SK-N-SH treated with all-trans-retinoic acid at 6 μM for 48 hours (cell line): ENCODE results near the gene MYOCOS.

Source experiments
- ATAC-seq: fragments of 200-7000 bp; cut with Tn5 transposase; 3 replicates; pipeline ENCODE4 v1.9.1; 2020; ENCODE audit warnings: mild to moderate bottlenecking, moderate library complexity
- ARNTL ChIP-seq: fragments of 450-650 bp; formaldehyde crosslinking; IDR thresholded peaks from 2 replicates; pipeline ENCODE4 v1.5.0; 2020; ENCODE audit warnings: low read depth, mild to moderate bottlenecking, moderate library complexity, borderline replicate concordance
- BACH2 ChIP-seq: fragments of 250-450 bp; sonication (Bioruptor Pico); IDR thresholded peaks from 2 replicates; pipeline ENCODE4 v1.9.0; 2021; ENCODE audit warnings: mild to moderate bottlenecking, borderline replicate concordance
- CREB5 ChIP-seq: fragments of 250-450 bp; sonication (Bioruptor Pico); IDR thresholded peaks from 2 replicates; pipeline ENCODE4 v1.5.1; 2020; ENCODE audit warnings: low read depth, mild to moderate bottlenecking, moderate library complexity
- CSDC2 ChIP-seq: fragments of 250-450 bp; sonication (Bioruptor Pico); IDR thresholded peaks from 2 replicates; pipeline ENCODE4 v1.5.0; 2020; ENCODE audit warnings: mild to moderate bottlenecking, moderate library complexity
- CSRNP3 ChIP-seq: fragments of 250-450 bp; sonication (Bioruptor Pico); IDR thresholded peaks from 2 replicates; pipeline ENCODE4 v1.5.1; 2021; ENCODE audit warnings: mild to moderate bottlenecking, moderate library complexity
- ESRRG ChIP-seq: fragments of 250-450 bp; sonication (Bioruptor Pico); IDR thresholded peaks from 2 replicates; pipeline ENCODE4 v1.6.1; 2021; ENCODE audit warnings: mild to moderate bottlenecking
- GLIS3 ChIP-seq: fragments of 250-450 bp; sonication (Bioruptor Pico); IDR thresholded peaks from 2 replicates; pipeline ENCODE4 v1.5.0; 2020; ENCODE audit warnings: mild to moderate bottlenecking, moderate library complexity
- ISL1 ChIP-seq: fragments of 250-450 bp; sonication (Bioruptor Pico); IDR thresholded peaks from 2 replicates; pipeline ENCODE4 v2.1.2; 2022; ENCODE audit warnings: mild to moderate bottlenecking, moderate library complexity
- OSR1 ChIP-seq: fragments of 250-450 bp; sonication (Bioruptor Pico); IDR thresholded peaks from 2 replicates; pipeline ENCODE4 v1.8.0; 2022; ENCODE audit warnings: moderate library complexity, mild to moderate bottlenecking, inconsistent platforms
- PATZ1 ChIP-seq: fragments of 250-450 bp; sonication (Bioruptor Pico); IDR thresholded peaks from 2 replicates; pipeline ENCODE4 v1.8.0; 2020; ENCODE audit warnings: mild to moderate bottlenecking, moderate library complexity, borderline replicate concordance
- POU6F1 ChIP-seq: fragments of 250-450 bp; sonication (Bioruptor Pico); IDR thresholded peaks from 2 replicates; pipeline ENCODE4 v1.8.0; 2021; ENCODE audit warnings: low read depth, mild to moderate bottlenecking, moderate library complexity, borderline replicate concordance
- PPARA ChIP-seq: fragments of 250-450 bp; sonication (Bioruptor Pico); IDR thresholded peaks from 2 replicates; pipeline ENCODE4 v1.5.0; 2020; ENCODE audit warnings: mild to moderate bottlenecking, borderline replicate concordance
- RARB ChIP-seq: fragments of 250-450 bp; sonication (Bioruptor Pico); IDR thresholded peaks from 2 replicates; pipeline ENCODE4 v1.8.0; 2021; ENCODE audit warnings: mild to moderate bottlenecking, moderate library complexity
- SNAI2 ChIP-seq: fragments of 250-450 bp; sonication (Bioruptor Pico); IDR thresholded peaks from 2 replicates; pipeline ENCODE4 v1.5.0; 2020; ENCODE audit warnings: mild to moderate bottlenecking, moderate library complexity
- TSHZ2 ChIP-seq: fragments of 250-450 bp; sonication (Bioruptor Pico); IDR thresholded peaks from 2 replicates; pipeline ENCODE4 v1.5.0; 2020; ENCODE audit warnings: mild to moderate bottlenecking, moderate library complexity
- ZC3H10 ChIP-seq: fragments of 250-450 bp; sonication (Bioruptor Pico); IDR thresholded peaks from 2 replicates; pipeline ENCODE4 v1.5.1; 2021; ENCODE audit warnings: mild to moderate bottlenecking, moderate library complexity
- ZFP30 ChIP-seq: fragments of 450-650 bp; formaldehyde crosslinking; IDR thresholded peaks from 2 replicates; pipeline ENCODE4 v1.5.0; 2022; ENCODE audit warnings: mild to moderate bottlenecking, moderate library complexity
- ZNF70 ChIP-seq: fragments of 450-650 bp; formaldehyde crosslinking; IDR thresholded peaks from 2 replicates; pipeline ENCODE4 v1.5.0; 2020; ENCODE audit warnings: mild to moderate bottlenecking, moderate library complexity
- ZNF8 ChIP-seq: fragments of 450-650 bp; formaldehyde crosslinking; IDR thresholded peaks from 2 replicates; pipeline ENCODE4 v1.5.0; 2020; ENCODE audit warnings: mild to moderate bottlenecking, moderate library complexity

The MYOCOS gene

GRCh38 chr1:171661076-171661650 is 39.1 kb downstream of the MYOCOS start:
- no peak for ATAC-seq

More at GRCh38 chr1:171661076-171661650, 39.1 kb downstream of the MYOCOS start:
- TF ChIP-seq GLIS3 (CRISPR knock-in tag) (no peak), ESRRG (CRISPR knock-in tag) (no peak), CSRNP3 (CRISPR knock-in tag) (no peak), OSR1 (CRISPR knock-in tag) (no peak), ARNTL (CRISPR knock-in tag) (no peak), CSDC2 (no peak), TSHZ2 (CRISPR knock-in tag) (no peak), ZC3H10 (CRISPR knock-in tag) (no peak), RARB (CRISPR knock-in tag) (no peak), POU6F1 (CRISPR knock-in tag) (no peak), ZNF8 (CRISPR knock-in tag) (no peak), PATZ1 (no peak), CREB5 (CRISPR knock-in tag) (no peak), BACH2 (CRISPR knock-in tag) (no peak), PPARA (CRISPR knock-in tag) (no peak), ZNF70 (CRISPR knock-in tag) (no peak), ISL1 (no peak), SNAI2 (no peak), ZFP30 (CRISPR knock-in tag) (no peak)
